HL-60 (cell line): ENCODE measurements around the gene UBE2E1.
"Not testable (repeated sequence)": the region's sequence is repeated elsewhere in the genome, so short reads cannot be mapped to it uniquely, and the experiment has no call there.

Experiments
- DNase-seq, 2 experiments: peaks; one replicate each; pipeline ENCODE4 v3.0.0-alpha.2; 2010 to 2020; ENCODE audit warnings: low read depth in 1 of 2, low spot score in 1 of 2
- H3K27ac ChIP-seq: fragments of 250-450 bp; sonication (Bioruptor Pico); replicated peaks from 2 replicates; pipeline ENCODE4 v1.5.1; 2020; ENCODE audit warnings: mild to moderate bottlenecking, moderate library complexity
- H3K27me3 ChIP-seq: fragments of 250-450 bp; sonication (Bioruptor Pico); 2 replicates; pipeline ENCODE4 v1.5.1; 2021; ENCODE audit warnings: mild to moderate bottlenecking, moderate library complexity; ENCODE audit not compliant: insufficient read depth, poor library complexity, severe bottlenecking
- H3K4me3 ChIP-seq: replicated peaks from 2 replicates; pipeline ENCODE4 v1.5.1; 2011; ENCODE audit warnings: mild to moderate bottlenecking, control low read depth, low read length; ENCODE audit not compliant: insufficient read depth
- GABPA ChIP-seq: IDR thresholded peaks from 2 replicates; pipeline ENCODE4 v1.6.1; 2012; ENCODE audit warnings: low read depth
- POLR2AphosphoS5 ChIP-seq: IDR thresholded peaks from 2 replicates; pipeline ENCODE4 v1.6.1; 2012; ENCODE audit warnings: low read depth
- SPI1 ChIP-seq: IDR thresholded peaks from 2 replicates; pipeline ENCODE4 v1.6.1; 2012; ENCODE audit warnings: low read depth, mild to moderate bottlenecking, borderline replicate concordance
- TF ChIP-seq, protein P1 (sequence below): IDR thresholded peaks from one replicate; pipeline ENCODE4 v1.5.1; 2011; ENCODE audit warnings: low read length, control low read depth, inconsistent platforms; ENCODE audit not compliant: insufficient read depth
- TF ChIP-seq, protein P2 (sequence below): IDR thresholded peaks from 2 replicates; pipeline ENCODE4 v1.6.1; 2012; ENCODE audit warnings: low read depth; ENCODE audit not compliant: insufficient replicate concordance

Gene UBE2E1

DNA sequence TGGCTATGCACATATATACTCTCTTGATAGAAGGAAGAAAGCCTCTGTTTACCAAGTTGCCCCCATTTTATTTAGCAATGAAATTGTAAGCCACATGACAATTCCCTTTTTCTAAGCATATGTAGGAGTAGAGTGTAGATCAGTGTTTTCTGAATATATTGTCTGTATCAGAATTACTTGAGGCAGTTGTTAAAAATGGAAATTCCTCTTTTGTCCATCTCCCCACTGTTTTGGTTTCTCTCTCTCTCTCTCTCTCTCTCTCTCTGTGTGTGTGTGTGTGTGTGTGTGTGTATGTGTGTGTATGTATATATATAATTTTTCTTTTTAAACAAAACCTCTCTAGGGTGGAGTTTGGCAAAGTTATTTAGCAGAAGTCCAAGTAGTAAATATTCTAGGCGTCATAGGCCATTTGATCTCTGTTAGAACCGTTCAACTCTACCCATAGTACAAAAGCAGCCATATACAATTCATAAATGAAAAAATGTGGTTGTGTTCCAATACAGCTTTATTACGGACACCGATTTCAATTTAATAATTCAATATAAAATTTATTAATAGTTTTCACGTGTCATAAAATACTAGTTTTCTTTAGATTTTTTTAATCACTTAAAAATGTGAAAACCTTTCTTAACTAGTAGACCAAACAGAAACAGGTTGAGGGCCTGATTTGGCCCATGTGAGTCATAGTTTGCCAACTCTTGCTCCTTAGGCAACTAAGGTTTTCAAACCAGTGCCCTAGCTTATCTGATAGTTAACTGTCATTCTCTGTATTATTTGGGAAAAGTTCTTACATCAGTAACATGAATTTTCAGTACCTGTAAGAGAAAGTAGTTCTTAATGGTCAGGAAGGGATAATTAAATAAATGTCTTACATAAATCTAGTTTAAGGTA lies 39.8 kb downstream of the UBE2E1 start:
- Histone ChIP-seq H3K4me3 (no peak overlapping the region), H3K27me3 (no peaks in the 10 kb centered on the region), H3K27ac (no peak overlapping the region)
- TF ChIP-seq, protein P1, sequence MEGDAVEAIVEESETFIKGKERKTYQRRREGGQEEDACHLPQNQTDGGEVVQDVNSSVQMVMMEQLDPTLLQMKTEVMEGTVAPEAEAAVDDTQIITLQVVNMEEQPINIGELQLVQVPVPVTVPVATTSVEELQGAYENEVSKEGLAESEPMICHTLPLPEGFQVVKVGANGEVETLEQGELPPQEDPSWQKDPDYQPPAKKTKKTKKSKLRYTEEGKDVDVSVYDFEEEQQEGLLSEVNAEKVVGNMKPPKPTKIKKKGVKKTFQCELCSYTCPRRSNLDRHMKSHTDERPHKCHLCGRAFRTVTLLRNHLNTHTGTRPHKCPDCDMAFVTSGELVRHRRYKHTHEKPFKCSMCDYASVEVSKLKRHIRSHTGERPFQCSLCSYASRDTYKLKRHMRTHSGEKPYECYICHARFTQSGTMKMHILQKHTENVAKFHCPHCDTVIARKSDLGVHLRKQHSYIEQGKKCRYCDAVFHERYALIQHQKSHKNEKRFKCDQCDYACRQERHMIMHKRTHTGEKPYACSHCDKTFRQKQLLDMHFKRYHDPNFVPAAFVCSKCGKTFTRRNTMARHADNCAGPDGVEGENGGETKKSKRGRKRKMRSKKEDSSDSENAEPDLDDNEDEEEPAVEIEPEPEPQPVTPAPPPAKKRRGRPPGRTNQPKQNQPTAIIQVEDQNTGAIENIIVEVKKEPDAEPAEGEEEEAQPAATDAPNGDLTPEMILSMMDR = no peak
- TF ChIP-seq POLR2AphosphoS5 (no peak), GABPA (no peak), SPI1 (no peak)
- TF ChIP-seq, protein P2, sequence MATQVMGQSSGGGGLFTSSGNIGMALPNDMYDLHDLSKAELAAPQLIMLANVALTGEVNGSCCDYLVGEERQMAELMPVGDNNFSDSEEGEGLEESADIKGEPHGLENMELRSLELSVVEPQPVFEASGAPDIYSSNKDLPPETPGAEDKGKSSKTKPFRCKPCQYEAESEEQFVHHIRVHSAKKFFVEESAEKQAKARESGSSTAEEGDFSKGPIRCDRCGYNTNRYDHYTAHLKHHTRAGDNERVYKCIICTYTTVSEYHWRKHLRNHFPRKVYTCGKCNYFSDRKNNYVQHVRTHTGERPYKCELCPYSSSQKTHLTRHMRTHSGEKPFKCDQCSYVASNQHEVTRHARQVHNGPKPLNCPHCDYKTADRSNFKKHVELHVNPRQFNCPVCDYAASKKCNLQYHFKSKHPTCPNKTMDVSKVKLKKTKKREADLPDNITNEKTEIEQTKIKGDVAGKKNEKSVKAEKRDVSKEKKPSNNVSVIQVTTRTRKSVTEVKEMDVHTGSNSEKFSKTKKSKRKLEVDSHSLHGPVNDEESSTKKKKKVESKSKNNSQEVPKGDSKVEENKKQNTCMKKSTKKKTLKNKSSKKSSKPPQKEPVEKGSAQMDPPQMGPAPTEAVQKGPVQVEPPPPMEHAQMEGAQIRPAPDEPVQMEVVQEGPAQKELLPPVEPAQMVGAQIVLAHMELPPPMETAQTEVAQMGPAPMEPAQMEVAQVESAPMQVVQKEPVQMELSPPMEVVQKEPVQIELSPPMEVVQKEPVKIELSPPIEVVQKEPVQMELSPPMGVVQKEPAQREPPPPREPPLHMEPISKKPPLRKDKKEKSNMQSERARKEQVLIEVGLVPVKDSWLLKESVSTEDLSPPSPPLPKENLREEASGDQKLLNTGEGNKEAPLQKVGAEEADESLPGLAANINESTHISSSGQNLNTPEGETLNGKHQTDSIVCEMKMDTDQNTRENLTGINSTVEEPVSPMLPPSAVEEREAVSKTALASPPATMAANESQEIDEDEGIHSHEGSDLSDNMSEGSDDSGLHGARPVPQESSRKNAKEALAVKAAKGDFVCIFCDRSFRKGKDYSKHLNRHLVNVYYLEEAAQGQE = no peak
- no peak for DNase-seq

DNA sequence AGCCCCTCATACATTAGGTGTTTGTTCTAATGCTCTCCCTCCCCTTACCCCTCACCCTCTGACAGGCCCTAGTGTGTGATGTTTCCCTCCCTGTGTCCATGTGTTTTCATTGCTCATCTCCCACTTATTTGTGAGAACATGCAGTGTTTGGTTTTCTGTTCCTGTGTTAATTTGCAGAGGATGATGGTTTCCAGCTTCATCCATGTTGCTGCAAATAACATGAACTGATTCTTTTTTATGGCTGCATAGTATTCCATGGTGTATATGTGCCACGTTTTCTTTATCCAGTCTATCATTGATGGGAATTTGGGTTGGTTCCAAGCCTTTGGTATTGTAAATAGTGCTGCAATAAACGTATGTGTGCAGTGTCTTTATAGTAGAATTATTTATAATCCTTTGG lies 43.7 kb downstream of the UBE2E1 start:
- not testable (repeated sequence) for H3K27me3 ChIP-seq, H3K4me3 ChIP-seq, DNase-seq

DNA sequence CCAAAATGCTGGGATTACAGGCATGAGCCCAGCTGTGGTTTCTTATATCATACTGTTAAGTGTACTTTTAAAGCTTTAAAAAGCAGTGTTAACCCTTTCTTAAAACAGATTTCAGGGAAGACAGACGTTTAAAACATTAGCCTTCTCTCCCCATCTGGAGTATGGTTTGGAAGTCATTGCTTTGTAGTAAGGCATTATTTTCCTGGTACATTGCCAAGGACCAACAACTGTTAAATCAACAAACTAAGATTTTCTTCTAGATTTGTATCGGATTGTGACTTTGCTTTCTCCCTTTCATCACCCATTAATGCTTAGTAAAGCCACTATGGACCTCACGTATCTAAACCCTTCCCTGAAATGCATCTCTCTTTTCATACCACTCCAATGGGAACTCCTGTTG lies 50.5 kb downstream of the UBE2E1 start:
- DNase-seq = no peak
- H3K4me3 ChIP-seq = no peak overlapping the region
- H3K27ac ChIP-seq = no peak overlapping the region
- no peaks in the 10 kb centered on the region for H3K27me3 ChIP-seq
- TF ChIP-seq GABPA (no peak), POLR2AphosphoS5 (no peak), SPI1 (no peak)
- TF ChIP-seq, protein P1 = no peak
- TF ChIP-seq, protein P2 = no peak

More for the DNA sequence above, 43.7 kb downstream of the UBE2E1 start:
- H3K27ac ChIP-seq = not testable (repeated sequence)

DNA sequence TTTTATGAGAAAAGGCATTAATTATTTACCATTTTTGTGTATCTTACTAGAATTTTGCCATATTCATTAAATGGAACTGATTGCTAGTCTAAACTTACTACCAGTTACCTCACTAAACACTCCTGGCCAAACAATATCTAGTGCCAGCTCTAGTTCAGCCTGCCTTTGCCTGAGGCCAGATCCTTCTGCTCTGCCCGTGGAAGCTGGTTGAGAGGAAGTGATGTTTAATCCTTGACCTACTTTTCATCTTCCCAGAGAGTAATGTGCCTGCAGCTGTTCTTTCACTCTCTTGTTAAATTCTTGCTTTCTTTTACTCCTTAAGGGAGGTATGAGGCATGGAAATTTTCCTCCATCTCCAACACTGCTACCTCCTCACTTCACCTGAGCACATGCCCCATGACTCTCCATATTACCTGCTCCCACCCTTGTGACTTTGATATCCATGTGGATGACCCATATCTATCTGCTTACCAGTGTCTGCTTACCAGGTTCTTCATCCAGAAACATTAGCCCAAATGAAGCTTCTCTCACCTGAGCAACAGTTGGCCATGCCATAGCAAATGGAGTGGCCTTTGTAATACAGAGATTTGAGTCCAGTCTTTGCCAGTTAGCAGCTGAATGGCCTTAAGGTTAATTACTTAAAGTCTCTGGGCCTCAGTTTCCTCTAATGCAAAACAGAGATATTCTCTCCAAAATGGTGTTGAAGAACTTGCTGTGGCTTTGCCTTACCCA lies 53.4 kb downstream of the UBE2E1 start:
- H3K27ac ChIP-seq = no peak overlapping the region
- no peaks in the 10 kb centered on the region for H3K27me3 ChIP-seq
- no peak overlapping the region for H3K4me3 ChIP-seq
- DNase-seq = no peak
- TF ChIP-seq POLR2AphosphoS5 = no peak
- TF ChIP-seq GABPA = no peak
